Measurements from ENCODE around the gene FLYWCH2. TPM values are rescaled to one million over a fixed set of nuclear protein-coding genes. Genes with fewer than 3 reads are reported as not detected.

FLYWCH2 gene, protein sequence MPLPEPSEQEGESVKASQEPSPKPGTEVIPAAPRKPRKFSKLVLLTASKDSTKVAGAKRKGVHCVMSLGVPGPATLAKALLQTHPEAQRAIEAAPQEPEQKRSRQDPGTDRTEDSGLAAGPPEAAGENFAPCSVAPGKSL
- total RNA-seq (2014; rRNA removed; shearing (Covaris generic)) = 28.3 and 71.6 TPM in 2 replicates

DNA sequence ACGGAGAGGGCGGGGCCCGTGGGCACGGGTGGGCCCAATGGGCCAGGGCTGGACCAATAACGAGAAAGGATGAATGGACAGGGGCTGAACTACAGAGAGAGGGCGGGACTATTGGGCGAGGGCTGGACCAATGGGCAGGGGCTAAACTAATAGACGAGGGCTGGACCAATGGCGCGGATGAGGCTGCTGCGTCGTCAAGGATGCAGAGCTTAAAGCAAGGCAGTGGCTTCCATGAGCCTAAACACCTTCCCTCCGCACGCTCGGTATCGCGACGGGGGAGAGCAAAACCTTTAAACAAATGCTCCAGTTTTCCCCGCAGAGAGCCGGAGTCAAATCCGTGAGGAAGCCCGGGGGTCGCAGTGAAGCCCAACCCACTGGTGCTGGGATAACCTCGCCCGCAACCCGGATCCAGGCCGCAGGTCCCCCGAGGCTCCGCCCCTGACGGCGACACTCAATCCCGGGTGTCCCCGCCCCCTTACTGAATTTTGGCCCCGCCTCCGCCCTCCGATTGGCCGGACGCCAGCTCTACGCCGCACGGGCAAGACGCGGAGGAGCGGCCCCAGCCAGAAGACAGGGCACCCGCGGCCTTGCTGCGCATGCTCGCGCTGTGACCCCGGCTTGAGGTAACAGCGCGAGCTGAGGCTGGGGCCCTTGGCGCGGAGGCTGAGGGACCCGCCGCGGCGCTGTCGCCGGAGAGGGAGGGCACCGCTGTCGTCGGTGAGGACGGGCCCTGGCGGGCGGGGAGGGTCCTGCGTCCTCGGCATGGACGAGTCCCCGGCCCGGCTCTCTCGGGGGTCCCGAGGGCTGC, at the start of gene FLYWCH2:
Gene FLYWCH2, plus strand, starts transcription at position 566 of the 808 bp plus-strand sequence. CDS start 13,235 bp downstream, outside the sequence.
- DNase-seq (ENCODE audit: low read depth) = peak; percentile 98

DNA sequence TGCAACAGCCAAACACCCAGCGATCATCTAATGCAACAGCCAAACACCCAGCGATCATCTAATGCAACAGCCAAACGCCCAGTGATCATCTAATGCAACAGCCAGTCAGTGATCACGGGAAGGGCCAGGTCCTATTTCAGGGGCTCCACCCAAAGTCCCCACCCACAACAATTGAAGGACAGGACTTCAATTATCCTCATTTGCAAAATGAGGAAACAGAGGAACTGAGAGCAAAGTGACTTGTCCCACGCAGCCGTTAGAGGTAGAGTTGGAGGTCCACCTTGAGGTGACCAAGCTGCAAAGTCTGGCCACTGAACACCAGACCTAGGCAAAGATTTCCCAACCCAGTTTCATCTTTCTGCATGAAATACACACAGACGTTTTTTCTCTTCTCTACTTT, 49.2 kb upstream of the FLYWCH2 start:
- DNase-seq (ENCODE audit: low read depth) = no peak

DNA sequence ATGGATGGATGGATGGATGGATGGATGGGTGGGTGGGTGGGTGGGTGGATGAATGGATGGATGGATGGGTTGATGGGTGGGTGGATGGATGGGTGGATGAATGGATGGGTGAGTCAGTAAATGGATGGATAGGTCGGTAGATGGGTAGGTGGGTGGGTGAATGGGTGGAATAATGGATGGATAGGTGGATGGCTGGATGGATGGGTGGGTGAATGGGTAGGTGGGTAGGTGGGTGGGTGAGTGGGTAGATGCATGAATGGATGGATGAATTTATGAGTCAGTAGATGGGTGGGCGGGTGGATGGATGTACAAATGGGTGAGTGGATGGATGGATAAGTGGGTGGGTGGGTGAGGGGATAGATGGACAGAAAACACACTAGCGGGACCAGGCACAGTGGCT, 48.0 kb upstream of the FLYWCH2 start:
- no peak for DNase-seq (ENCODE audit: low read depth)

DNA sequence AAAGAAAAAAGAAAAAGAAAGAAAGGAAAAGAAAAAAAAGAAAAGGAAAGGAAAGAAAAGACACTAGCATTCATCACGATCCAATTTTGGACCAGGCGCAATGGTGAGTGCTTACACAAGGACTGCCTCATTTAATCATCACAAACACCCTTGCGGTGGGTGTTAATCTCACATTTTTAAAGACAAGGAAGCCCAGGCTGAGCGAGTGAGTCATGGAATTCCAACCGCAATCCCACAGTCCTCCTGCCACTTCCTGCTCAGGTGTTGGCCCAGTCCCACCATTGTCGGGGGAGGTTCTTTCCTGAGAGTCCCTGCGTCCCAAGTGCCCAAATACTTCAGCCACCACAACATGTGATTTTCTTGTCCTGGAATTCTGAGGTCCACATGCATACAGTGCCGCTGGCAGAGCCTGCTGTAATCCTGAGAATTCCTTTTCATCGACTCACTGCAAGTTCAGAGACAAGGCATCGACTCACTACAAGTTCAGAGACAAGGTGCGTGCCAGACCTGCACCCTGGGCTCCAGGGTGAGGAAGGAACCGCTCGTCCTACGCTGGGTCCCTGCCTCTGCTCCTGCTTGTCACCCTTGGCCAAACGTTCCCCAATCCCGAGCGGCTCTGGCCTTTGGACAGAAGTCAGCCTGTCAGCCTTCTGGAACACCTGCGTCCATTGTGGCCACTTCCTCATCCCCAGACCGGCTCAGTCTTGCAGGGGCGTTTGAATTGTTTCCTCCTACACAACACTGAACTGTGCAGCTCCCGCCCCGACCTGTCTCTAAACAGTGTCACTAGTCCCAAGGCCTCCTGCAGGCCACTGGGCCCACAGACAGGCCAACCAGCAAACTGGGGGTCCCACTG, 47.1 kb upstream of the FLYWCH2 start:
- peak; percentile 99 for DNase-seq (ENCODE audit: low read depth)

DNA sequence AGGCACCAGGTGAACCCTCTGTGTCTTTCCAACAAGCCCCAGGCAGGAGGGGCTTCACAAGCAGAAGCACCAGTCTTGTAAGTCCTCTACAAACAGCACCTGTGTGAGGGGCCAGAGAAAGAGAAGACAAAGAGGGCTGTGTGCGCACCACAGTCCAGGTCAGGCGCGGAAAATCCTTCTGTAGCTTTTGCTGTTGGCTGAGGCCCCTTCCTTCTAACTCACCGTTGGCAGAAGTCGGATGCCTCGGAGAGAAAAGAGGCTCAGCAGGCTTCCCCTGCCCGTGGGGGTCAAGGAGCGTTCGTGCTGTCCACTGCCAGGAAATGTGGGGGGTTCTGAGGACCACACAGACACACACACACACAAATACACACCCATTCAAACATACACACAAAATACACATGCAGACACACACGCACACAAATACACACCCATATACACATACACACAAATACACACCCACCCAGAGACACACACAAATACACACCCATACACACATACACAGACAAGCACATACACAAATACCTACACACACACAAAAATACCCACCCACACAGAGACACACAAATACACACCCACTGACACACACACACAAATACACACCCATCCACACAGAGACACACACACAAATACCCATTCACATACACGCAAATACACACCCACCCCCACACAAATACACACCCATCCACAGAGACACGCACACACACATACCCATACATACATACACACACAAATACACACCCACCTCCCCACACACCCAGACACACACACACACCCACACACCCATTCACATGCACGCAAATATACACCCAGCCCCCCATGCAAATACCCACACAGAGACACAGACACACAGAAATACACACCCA, 46.1 kb upstream of the FLYWCH2 start:
- no peak for DNase-seq (ENCODE audit: low read depth)

DNA sequence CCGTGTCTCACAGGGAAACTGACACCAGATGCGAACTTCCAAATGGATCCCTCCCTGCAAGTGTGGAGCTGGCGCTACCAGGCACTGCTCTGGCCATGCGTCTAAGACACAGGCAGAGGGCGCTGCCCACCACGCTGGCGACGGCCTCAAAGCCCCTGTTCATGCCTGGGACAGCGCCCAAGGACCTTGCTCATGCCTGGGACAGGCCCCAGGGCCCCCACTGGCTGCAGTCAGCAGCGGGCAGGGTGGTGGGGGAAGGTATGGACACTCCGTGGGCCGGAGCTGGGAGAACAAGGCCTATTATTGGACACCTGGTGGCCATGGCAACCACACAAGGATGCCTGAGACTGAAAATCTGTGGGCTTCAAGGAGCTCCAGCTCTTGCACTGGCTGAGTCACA, 44.1 kb upstream of the FLYWCH2 start:
- peak; percentile 87 for DNase-seq (ENCODE audit: low read depth)

DNA sequence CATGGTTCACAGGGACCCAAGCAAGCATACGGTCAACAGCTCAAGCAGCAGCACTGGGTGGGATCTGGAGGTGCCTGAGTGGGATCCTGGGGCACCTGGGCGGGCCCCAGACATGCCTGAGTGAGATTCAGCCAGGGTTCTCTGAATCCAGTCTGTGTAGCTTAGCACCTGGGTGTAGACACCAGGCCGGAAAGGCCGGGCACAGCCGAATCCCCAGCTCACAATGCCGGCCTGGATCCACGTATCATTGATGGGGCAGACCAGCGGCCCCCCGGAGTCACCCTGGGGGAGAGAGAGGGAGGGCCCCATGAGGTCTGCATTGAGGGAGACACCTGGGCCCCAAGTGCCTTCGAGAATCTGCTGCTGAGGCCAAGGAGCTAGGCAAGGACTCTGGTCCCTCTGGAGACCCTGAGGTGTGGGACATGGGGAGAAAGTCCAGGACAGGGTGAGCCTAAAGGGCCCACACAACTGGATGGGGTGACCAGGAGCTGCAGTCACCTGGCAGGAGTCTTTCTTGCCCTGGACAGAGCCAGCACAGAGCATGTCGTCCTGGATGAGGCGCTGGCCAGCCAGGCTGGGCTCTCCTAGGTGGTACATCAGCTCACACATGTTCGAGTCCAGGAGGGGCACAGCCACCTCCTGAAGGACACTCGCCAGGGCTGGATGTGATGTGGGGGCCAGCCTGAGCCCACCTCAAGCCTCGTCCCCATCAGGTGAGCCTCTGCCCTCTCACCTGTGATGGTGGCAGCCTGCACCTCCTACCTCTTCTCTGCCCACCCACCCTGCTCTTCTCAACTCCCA, 43.2 kb upstream of the FLYWCH2 start:
- no peak for DNase-seq (ENCODE audit: low read depth)

DNA sequence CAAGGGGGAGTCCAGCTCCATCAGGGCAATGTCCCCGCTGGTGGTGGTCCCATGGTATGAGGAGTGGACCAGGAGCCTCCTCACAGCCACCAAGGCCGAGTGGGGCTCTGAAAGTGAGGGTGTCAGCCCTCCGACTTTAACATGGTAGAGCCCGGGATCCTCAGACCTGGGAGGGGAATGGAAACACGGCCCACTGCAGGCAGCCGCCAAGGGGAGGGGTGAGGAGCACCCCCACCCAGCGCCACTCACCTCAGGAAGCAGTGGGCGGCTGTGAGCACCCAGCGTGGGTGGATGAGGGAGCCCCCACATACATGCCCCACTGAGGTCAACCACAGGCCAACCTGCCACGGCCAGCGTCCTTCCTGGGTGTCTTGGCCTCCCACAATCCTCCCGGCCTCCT, 42.1 kb upstream of the FLYWCH2 start:
- DNase-seq (ENCODE audit: low read depth) = no peak

DNA sequence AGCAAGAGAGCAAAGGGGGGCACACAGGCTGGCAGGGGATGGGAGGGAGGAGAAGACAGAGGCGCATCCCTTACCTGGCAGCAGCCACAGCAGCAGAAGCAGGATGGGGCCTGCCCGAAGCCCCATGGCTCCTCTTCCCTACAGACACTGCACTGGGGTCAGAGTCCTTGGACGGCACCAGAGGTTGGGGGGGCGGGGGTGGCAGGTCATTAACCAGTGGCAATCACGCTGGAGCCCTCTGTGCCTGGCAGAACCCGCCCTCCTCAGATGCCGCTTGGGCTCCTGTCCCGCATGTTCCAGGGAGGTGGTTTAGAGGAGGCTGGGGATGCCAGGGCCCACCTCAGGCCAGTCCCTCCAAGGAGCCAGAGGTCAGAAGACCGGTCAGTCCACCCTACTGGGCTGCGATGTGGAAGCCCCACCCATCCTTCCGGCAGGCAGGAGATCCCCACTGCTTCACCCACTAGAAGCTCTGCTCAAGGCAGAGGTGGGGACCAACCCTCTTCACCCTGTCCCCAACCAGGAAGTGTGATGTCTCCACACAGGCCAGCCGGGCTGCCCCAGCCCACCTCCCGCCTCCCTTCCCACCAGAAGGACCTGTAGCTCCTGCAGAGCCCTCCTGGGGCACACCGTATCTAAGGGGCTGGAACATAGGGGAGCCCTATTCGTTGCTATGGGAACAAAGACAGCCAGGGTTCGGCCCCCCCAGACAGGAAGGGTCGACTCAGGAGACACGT, 41.2 kb upstream of the FLYWCH2 start:
- DNase-seq (ENCODE audit: low read depth) = no peak

DNA sequence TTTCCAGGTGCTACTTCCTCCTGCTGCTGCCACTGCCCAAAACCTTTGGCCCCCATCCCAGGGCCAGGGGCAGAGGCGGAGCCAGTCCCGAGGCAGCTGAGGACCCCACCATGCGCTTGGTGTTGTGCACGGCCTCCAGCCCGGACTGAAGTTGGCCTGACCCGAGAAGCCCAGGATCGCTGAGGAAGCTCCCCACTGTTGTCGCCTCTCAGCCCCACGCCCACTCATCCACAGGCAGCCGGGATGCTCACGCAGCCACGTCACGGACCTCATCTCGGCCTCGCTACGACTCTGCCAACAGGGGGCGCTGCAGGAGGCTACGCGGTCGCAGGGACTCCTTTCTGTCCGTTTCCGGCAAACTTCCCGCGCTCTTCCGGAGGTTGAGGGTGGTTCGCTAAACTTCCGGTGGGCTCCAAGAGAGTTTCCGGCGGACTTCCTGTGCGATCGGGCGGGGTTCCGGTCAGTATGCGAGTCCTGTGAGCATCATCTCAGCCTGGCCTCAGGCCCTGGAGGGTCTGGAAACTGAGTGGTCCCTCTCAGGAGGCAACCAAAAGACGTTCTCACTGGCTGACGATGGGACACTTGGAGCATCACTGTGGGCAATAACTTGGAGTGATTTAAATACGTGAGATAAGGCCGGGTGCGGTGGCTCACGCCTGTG, 40.5 kb upstream of the FLYWCH2 start:
- DNase-seq (ENCODE audit: low read depth) = no peak

DNA sequence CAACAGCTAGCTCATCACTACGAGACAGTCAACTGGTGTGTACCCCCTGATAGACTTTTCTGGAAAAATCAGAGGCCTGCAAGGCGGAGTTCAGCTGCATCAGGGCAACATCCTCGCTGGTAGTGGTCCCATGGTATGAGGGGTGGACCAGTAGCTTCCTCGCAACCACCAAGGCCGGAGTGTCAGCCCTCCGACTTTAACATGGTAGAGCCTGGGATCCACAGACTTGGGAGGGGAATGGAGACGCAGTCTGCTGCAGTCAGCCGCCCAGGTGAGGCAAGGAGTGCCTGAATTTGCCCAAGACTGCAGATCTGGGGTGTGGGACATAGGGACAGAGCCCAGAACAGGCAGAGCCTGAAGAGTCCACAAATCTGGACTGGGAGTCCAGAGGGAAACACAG, 39.5 kb upstream of the FLYWCH2 start:
- no peak for DNase-seq (ENCODE audit: low read depth)

DNA sequence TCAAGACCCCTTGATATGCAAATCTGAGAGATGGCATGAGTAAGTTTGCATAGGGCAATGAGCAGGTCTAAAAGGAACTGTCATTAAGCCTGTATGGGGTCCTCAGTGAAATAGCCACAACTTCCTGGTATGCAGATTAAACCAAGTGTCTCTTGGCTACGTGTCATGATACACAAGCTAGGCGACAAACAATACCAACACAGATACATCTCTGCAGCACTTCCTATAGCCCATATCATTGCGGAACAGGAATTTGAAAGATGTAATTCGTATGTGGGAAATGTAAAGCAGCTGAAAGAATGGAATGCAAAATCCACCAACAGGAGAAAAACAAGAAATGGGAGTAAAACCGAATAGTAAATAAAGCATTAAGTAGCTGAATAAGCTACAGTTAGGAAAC, 37.9 kb upstream of the FLYWCH2 start:
- no peak for DNase-seq (ENCODE audit: low read depth)

DNA sequence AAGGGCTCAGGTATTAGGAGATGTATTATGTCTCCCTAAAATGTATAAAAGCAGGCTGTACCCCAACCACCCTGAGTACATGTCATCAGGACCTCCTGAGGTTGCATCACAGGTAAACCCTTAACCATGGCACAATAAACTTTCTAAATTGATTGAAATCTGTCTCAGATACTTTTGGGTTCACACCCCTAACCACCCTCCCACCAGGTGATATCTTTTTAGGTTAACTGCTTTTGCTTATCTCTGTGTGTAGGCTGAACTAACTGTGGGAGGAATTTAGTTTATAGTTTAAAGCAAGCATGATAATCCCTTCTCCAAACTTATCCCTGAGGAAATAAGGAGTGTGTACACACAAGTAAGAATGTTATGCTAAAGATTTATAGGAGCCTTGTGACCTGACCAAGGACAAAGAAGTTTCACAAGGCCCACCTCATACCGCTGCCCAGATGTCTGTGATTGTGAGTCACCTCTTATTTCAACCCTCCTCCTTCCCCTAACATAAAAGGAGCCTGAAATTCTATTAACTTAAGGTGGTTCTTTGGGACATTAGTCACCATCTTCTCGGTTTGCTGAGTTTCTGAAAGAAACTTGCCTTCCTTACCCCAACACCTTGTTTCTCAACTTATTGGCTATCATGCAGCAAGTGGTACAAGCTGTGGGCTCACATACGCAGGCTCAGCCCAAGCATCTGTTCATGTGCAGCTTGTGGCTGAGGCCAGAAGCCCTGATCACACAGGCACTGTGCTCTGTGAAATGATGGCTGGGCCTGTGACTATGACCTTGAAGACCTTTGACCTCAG, 36.3 kb upstream of the FLYWCH2 start:
- DNase-seq (ENCODE audit: low read depth) = peak; percentile 48

DNA sequence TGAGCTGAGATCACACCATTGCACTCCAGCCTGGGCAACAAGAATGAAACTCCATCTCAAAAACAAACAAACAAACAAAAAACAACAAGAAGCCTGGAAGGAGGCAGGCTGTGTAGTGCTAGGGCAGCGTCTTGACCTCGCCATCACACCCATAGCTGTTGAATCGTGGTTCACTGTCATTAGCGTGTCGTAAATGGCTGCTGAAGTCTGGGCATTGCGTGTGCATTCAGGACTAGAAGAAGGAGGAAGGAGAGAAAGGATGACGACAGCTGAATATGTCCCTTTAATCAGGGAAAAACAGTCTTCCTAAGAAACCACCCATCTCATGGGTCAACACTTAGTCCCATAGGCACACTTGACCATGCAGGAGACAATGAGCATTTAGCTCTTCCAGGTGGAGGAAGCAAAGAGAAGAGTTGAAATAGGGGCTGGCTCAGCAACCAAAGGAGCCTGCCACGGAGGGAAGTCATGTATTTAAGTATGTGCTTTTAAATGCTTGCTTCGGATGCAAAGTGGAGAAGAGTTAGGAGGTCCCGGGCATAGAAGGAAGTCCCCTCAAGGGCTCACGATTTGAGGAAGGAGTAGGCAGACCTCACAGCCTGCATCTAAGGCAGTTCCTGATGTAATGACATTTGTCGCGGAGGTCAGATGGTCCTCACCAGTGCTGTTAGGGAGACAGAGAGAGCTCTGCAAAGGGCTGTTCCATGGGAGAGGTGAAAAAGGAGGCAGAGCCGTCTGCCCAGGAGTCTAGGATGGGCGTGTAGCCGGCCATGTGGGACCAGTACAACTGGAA, 33.9 kb upstream of the FLYWCH2 start:
- DNase-seq (ENCODE audit: low read depth) = no peak

DNA sequence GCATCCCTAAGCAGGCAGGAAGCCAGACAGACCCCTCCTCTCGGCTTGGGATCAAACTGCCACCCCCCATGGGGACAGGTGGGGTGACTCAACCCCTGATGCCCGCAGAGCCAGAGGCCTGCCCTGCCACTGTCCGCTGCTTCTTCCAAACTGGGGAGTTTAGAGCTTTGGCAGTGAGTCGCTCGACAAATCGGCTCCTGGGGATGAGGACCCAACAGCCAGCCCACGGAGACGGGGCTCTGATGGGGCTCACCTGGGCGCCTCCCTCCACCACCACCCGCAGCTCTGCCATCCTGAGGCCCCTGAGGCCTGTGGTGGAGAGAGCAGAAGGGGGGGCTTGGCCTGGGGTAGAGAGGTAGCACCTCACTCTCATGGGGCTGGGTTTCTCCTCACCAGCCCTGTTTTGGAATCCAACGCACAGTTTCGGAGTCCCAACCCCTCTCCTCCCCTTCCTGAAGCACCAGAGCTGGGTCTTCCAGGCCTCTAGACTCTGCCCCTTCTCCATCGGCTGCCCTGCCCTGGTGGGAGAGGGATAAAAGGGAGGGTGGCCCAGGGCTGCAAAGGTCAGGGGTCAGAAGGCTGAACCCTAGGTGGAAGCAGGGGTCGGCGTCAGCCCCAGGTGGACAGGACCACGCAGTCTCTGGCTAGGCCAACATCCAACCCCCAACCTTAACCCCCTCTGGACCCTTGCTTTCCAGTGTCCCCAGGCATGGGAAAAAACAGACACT, 30.8 kb upstream of the FLYWCH2 start:
- no peak for DNase-seq (ENCODE audit: low read depth)

DNA sequence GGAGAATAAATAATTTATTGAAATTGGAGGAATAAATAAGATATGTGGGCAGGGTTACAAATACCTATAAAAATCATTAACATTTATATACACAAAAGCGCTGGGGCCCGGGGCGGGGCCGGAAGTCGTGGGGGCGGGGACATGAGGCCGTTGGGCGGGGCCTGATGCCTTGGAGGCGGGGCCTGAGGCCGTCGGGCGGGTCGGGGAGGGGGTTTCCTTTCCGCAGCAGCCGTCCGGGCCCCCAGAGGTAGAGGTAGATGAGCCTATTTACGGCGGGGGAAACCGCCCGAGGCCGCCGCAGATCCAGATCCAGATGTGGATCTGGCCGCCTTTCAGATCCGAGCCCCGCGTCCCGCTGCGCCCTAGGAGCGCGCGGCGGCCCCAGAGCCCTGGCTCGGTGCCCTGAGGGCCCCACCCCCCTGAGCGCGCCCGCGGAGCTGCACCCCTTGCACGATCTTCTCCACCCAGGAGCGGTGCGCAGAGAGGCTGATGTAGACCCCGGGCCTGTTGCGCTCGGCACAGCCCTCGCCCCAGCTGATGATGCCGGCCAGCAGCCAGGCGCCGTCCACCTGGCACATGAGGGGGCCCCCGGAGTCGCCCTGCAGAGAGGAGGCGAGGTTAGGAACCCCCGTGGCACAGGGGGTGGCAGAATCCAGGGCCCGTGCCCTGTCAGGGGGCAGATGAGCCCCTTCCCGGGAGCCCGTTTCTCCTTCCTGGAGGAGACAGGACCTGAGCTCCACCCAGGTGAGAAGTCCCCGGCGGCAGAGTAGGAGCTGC, 30.1 kb upstream of the FLYWCH2 start:
- DNase-seq (ENCODE audit: low read depth) = no peak
